Mesenchymal stem cell (in vitro differentiated cells and primary cell): ENCODE results near the gene C16orf92.
A peak's percentile ranks its signal among the peaks of the same experiment; 100 is the strongest.

Experiments used
- DNase-seq: peaks from one replicate; pipeline ENCODE4 v3.0.0-alpha.2; 2013
- H2AFZ ChIP-seq: one replicate; pipeline ENCODE4 v1.6.1; 2013; ENCODE audit warnings: low read depth, mild to moderate bottlenecking, control low read depth, inconsistent platforms, low read length, moderate library complexity
- H2AK5ac ChIP-seq: 2 replicates; pipeline ENCODE4 v1.6.1; 2013; ENCODE audit warnings: low read length, moderate library complexity, mild to moderate bottlenecking, inconsistent platforms; ENCODE audit not compliant: severe bottlenecking
- H2BK120ac ChIP-seq: one replicate; pipeline ENCODE4 v1.6.1; 2013; ENCODE audit warnings: low read depth, mild to moderate bottlenecking, inconsistent platforms, low read length, moderate library complexity
- H2BK12ac ChIP-seq, 2 experiments: one replicate each; pipeline ENCODE4 v1.6.1; 2013; ENCODE audit warnings: inconsistent platforms in 2 of 2, low read length in 2 of 2, mild to moderate bottlenecking in 2 of 2, moderate library complexity in 2 of 2, control low read depth in 1 of 2
- H2BK15ac ChIP-seq: one replicate; pipeline ENCODE4 v1.6.1; 2013; ENCODE audit warnings: mild to moderate bottlenecking, low read depth, inconsistent platforms; ENCODE audit not compliant: poor library complexity, severe bottlenecking
- H2BK5ac ChIP-seq: 2 replicates; pipeline ENCODE4 v1.6.1; 2013; ENCODE audit warnings: low read depth, mild to moderate bottlenecking, low read length, control low read depth, inconsistent platforms; ENCODE audit not compliant: poor library complexity, severe bottlenecking
- H3K14ac ChIP-seq, 2 experiments: one replicate each; pipeline ENCODE4 v1.6.1; 2013; ENCODE audit warnings: inconsistent platforms in 2 of 2, low read length in 2 of 2, control low read depth in 1 of 2, mild to moderate bottlenecking in 1 of 2, moderate library complexity in 1 of 2
- H3K18ac ChIP-seq, 2 experiments: one replicate each; pipeline ENCODE4 v1.6.1; 2013; ENCODE audit warnings: inconsistent platforms in 2 of 2, low read length in 2 of 2, control low read depth in 1 of 2, low read depth in 1 of 2, mild to moderate bottlenecking in 1 of 2
- H3K23ac ChIP-seq, 2 experiments: one replicate each; pipeline ENCODE4 v1.6.1; 2013; ENCODE audit warnings: inconsistent platforms in 2 of 2, low read length in 2 of 2, mild to moderate bottlenecking in 2 of 2, moderate library complexity in 2 of 2, control low read depth in 1 of 2
- H3K27ac ChIP-seq: 2 replicates; pipeline ENCODE4 v1.5.1; 2013; ENCODE audit warnings: mild to moderate bottlenecking, moderate library complexity, low read length, control low read depth, inconsistent platforms; ENCODE audit not compliant: poor library complexity, severe bottlenecking
- H3K27me3 ChIP-seq, 2 experiments: 2 replicates each; pipeline versions ENCODE4 v1.6.1 to v1.7.0; 2013; ENCODE audit warnings: low read length in 2 of 2, mild to moderate bottlenecking in 2 of 2, moderate library complexity in 2 of 2, control low read depth in 1 of 2, inconsistent platforms in 1 of 2; ENCODE audit not compliant: control insufficient read depth in 1 of 2, insufficient read depth in 1 of 2
- H3K36me3 ChIP-seq, 2 experiments: 2 replicates each; pipeline versions ENCODE4 v1.6.1 to v1.7.0; 2013; ENCODE audit warnings: low read length in 2 of 2, control low read depth in 1 of 2, inconsistent platforms in 1 of 2, low read depth in 1 of 2, mild to moderate bottlenecking in 1 of 2; ENCODE audit not compliant: insufficient read depth in 2 of 2, control insufficient read depth in 1 of 2
- H3K4ac ChIP-seq, 2 experiments: one replicate each; pipeline ENCODE4 v1.6.1; 2013; ENCODE audit warnings: inconsistent platforms in 2 of 2, low read length in 2 of 2, mild to moderate bottlenecking in 2 of 2, moderate library complexity in 2 of 2, control low read depth in 1 of 2, low read depth in 1 of 2
- H3K4me1 ChIP-seq: 2 replicates; pipeline ENCODE4 v1.6.1; 2013; ENCODE audit warnings: low read depth, low read length, control low read depth; ENCODE audit not compliant: control insufficient read depth, insufficient read depth
- H3K4me2 ChIP-seq: 2 replicates; pipeline ENCODE4 v1.6.1; 2013; ENCODE audit warnings: low read length, mild to moderate bottlenecking, inconsistent platforms; ENCODE audit not compliant: poor library complexity, severe bottlenecking
- H3K4me3 ChIP-seq, 2 experiments: 2 replicates each; pipeline versions ENCODE4 v1.5.1 to v1.7.0; 2013; ENCODE audit warnings: low read length in 2 of 2, mild to moderate bottlenecking in 2 of 2, control low read depth in 1 of 2, low read depth in 1 of 2; ENCODE audit not compliant: insufficient read depth in 1 of 2
- H3K79me1 ChIP-seq: replicated peaks from 2 replicates; pipeline ENCODE4 v1.6.1; 2013; ENCODE audit warnings: mild to moderate bottlenecking, control low read depth, low read length, inconsistent platforms; ENCODE audit not compliant: poor library complexity, severe bottlenecking
- H3K9ac ChIP-seq: 2 replicates; pipeline ENCODE4 v1.7.0; 2013; ENCODE audit warnings: mild to moderate bottlenecking, low read length, moderate library complexity
- H3K9me3 ChIP-seq: 2 replicates; pipeline ENCODE4 v1.7.0; 2013; ENCODE audit warnings: mild to moderate bottlenecking, low read length; ENCODE audit not compliant: control insufficient read depth
- H4K8ac ChIP-seq: one replicate; pipeline ENCODE4 v1.6.1; 2013; ENCODE audit warnings: inconsistent platforms, mild to moderate bottlenecking, low read length, moderate library complexity
- H4K91ac ChIP-seq: one replicate; pipeline ENCODE4 v1.6.1; 2013; ENCODE audit warnings: mild to moderate bottlenecking, low read length, inconsistent platforms
- WGBS: methylation state at CpG from one replicate; pipeline ENCODE4 v1.1.7; 2013; ENCODE audit warnings: mixed read lengths; 5-methylcytosine and 5-hydroxymethylcytosine counted together

Gene C16orf92

GRCh38 chr16:30063893-30064728, 41.1 kb downstream of the C16orf92 start:
- Histone ChIP-seq H3K4me2 (peak overlapping the region; percentile 64), H3K4me1 (peaks cover 25% of the 10 kb centered on the region), H2AK5ac (peak overlapping the region; percentile 38), H3K4me3 (peak overlapping the region; percentile 76 to 98), H3K79me1 (peaks cover 6% of the 10 kb centered on the region), H3K4ac (peak overlapping the region; percentile 39 to 99), H2BK120ac (peak overlapping the region; percentile 83), H3K9me3 (no peaks in the 10 kb centered on the region), H2BK15ac (peak overlapping the region; percentile 73), H3K18ac (peak overlapping the region; percentile 92 to 100), H2AFZ (peak overlapping the region; percentile 36), H3K27me3 (no peaks in the 10 kb centered on the region), H3K27ac (peak overlapping the region; percentile 97), H3K36me3 (peaks cover 30 to 39% of the 10 kb centered on the region in 2 experiments), H3K9ac (peak overlapping the region; percentile 100), H3K14ac (peak overlapping the region in 1 of 2 experiments; percentile 56), H3K23ac (peak overlapping the region in 1 of 2 experiments; percentile 35), H4K8ac (peak overlapping the region; percentile 92), H2BK12ac (peak overlapping the region in 1 of 2 experiments; percentile 80), H2BK5ac (peak overlapping the region; percentile 93), H4K91ac (peak overlapping the region; percentile 98)
- WGBS = 13% methylated on average over 16 of the region's 27 CpGs
- peak; percentile 49 for DNase-seq

GRCh38 chr16:30064729-30065101, 41.7 kb downstream of the C16orf92 start:
- 0% methylated on average over 22 of the region's 25 CpGs for WGBS
- H4K91ac ChIP-seq = peak overlapping the region; percentile 98

DNA sequence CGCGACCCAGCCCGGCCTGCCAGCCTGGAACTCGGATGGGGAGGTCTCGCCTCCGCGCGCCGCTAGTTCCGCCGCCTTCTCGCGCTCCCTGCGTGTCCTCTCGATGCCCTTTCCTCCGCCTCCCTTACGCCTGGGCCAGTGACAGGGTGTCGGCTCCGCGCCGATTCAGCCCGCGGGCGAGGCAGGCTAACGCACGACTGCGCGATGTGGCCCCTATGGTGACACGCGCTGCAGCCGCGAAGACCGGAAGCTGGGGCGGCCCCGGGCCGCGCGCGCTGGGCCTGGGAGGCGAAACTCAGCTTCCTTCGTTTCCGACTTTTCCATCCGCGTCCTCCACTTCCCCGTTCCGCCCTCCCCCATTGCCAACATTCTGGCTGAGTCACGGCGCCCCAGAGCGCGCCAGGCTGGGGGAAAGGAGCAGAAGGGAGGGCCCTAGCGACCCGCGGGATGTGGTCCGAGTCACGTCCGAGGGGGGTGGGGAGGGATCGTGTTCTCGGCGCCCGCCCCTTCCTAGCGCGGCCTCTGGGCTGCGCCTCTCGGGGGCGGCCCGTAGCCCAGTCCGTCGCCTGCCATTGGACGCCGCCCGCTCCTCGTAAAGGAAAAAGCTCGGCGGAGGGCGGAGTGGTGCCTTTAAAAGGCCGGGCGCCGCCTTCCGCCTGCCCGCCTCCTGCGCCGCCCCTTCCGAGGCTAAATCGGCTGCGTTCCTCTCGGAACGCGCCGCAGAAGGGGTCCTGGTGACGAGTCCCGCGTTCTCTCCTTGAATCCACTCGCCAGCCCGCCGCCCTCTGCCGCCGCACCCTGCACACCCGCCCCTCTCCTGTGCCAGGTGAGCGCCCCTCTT, 42.3 kb downstream of the C16orf92 start, which contains the start of gene ALDOA:
ALDOA (plus strand) TSS at position 659 of the 841 bp plus-strand sequence. CDS start 1,138 bp downstream, outside the sequence.
- Histone ChIP-seq H2BK120ac (peak within 1 kb of the TSS; percentile 93), H4K91ac (peak within 1 kb of the TSS; percentile 98)
- under 1% methylated on average over 64 of the region's 99 CpGs for WGBS

More at GRCh38 chr16:30064729-30065101, 41.7 kb downstream of the C16orf92 start:
- peak overlapping the region; percentile 38 for H2AK5ac ChIP-seq
- H2BK15ac ChIP-seq = peak overlapping the region; percentile 73
- peak overlapping the region; percentile 0 to 51 for H2BK12ac ChIP-seq
- peak overlapping the region in 1 of 2 experiments; percentile 95 for H3K14ac ChIP-seq
- peak overlapping the region; percentile 100 for H3K9ac ChIP-seq
- H2BK5ac ChIP-seq = peak overlapping the region; percentile 93
- H3K23ac ChIP-seq = peak overlapping the region in 1 of 2 experiments; percentile 14
- H3K27me3 ChIP-seq = no peaks in the 10 kb centered on the region
- peaks cover 31% of the 10 kb centered on the region for H3K4me1 ChIP-seq
- peak overlapping the region; percentile 92 for H4K8ac ChIP-seq
- H3K4ac ChIP-seq = peak overlapping the region; percentile 88 to 99
- no peak overlapping the region for H2AFZ ChIP-seq
- DNase-seq = no peak
- peak overlapping the region; percentile 92 to 100 for H3K18ac ChIP-seq
- H3K9me3 ChIP-seq = no peaks in the 10 kb centered on the region
- H3K36me3 ChIP-seq = peaks cover 33 to 42% of the 10 kb centered on the region in 2 experiments
- H3K4me3 ChIP-seq = peak overlapping the region; percentile 76 to 98
- H3K27ac ChIP-seq = peak overlapping the region; percentile 97
- peak overlapping the region; percentile 83 for H2BK120ac ChIP-seq
- H3K4me2 ChIP-seq = peak overlapping the region; percentile 64
- peaks cover 6% of the 10 kb centered on the region for H3K79me1 ChIP-seq

More for the DNA sequence above, 42.3 kb downstream of the C16orf92 start, which contains the start of gene ALDOA:
- H2BK12ac ChIP-seq = peak within 1 kb of the TSS; percentile 61 to 86
- no peaks in the 10 kb centered on the region for H3K9me3 ChIP-seq
- H3K36me3 ChIP-seq = peaks cover 38 to 42% of the 10 kb centered on the region in 2 experiments
- peak within 1 kb of the TSS; percentile 92 for H4K8ac ChIP-seq
- peak within 1 kb of the TSS; percentile 98 for H3K4me2 ChIP-seq
- peak within 1 kb of the TSS; percentile 81 to 85 for H3K23ac ChIP-seq
- H3K4me1 ChIP-seq = peaks cover 36% of the 10 kb centered on the region
- peak within 1 kb of the TSS; percentile 93 for H2BK5ac ChIP-seq
- H3K79me1 ChIP-seq = peaks cover 6% of the 10 kb centered on the region
- H3K9ac ChIP-seq = peak within 1 kb of the TSS; percentile 100
- peak within 1 kb of the TSS; percentile 86 for H2BK15ac ChIP-seq
- DNase-seq = peak; percentile 99
- peak within 1 kb of the TSS; percentile 95 to 100 for H3K18ac ChIP-seq
- H2AFZ ChIP-seq = peak within 1 kb of the TSS; percentile 74
- H3K4me3 ChIP-seq = peak within 1 kb of the TSS; percentile 98
- H2AK5ac ChIP-seq = peak within 1 kb of the TSS; percentile 61
- peak within 1 kb of the TSS; percentile 95 to 99 for H3K4ac ChIP-seq
- no peaks in the 10 kb centered on the region for H3K27me3 ChIP-seq
- peak within 1 kb of the TSS; percentile 77 to 100 for H3K14ac ChIP-seq
- H3K27ac ChIP-seq = peak within 1 kb of the TSS; percentile 97
